Effector memory CD4-positive, alpha-beta T cell (primary cell): ENCODE data around the gene LENG9.

ENCODE experiments used
- DNase-seq, 3 donors: peaks; one replicate each; pipeline ENCODE4 v3.0.0-alpha.2; 2020
- H3K27ac ChIP-seq: 2 replicates; pipeline ENCODE4 v1.7.0; 2013; ENCODE audit warnings: mild to moderate bottlenecking, low read length, moderate library complexity; ENCODE audit not compliant: insufficient read depth, poor library complexity, severe bottlenecking
- H3K27me3 ChIP-seq: replicated peaks from 2 replicates; pipeline ENCODE4 v1.7.0; 2013; ENCODE audit warnings: mild to moderate bottlenecking, low read length; ENCODE audit not compliant: insufficient read depth, control insufficient read depth, poor library complexity, severe bottlenecking
- H3K36me3 ChIP-seq: 2 replicates; pipeline ENCODE4 v1.7.0; 2013; ENCODE audit warnings: mild to moderate bottlenecking, low read length, moderate library complexity; ENCODE audit not compliant: control insufficient read depth, insufficient read depth
- H3K4me1 ChIP-seq: 2 replicates; pipeline ENCODE4 v1.7.0; 2013; ENCODE audit warnings: low read length, mild to moderate bottlenecking; ENCODE audit not compliant: control insufficient read depth, insufficient read depth, poor library complexity, severe bottlenecking
- H3K4me3 ChIP-seq: 2 replicates; pipeline ENCODE4 v1.7.0; 2013; ENCODE audit warnings: low read length, low read depth, mild to moderate bottlenecking; ENCODE audit not compliant: insufficient read depth, poor library complexity, severe bottlenecking
- H3K9me3 ChIP-seq: 2 replicates; pipeline ENCODE4 v1.7.0; 2013; ENCODE audit warnings: mild to moderate bottlenecking, low read length, moderate library complexity; ENCODE audit not compliant: control insufficient read depth

The LENG9 gene

DNA sequence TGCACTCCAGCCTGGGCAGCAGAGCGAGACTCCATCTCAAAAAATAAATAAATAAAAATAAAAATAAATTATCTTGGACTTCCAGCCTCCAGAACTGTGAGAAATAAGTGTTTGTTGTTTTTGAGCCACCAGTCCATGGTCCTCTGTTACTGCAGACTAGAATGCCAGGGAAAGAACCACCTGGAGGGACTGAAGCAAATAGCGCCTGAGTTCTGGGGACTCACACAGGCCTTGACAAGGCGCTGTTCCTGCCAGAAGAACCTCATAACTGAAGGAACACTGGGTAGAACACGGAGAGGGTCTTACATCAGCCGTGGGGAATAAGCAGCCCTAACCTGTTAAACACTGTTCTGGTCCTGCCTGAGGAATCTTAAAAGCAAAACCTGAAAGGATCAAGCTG lies 22.9 kb downstream of the LENG9 start:
- Histone ChIP-seq H3K36me3 (peaks cover 5% of the 10 kb centered on the region), H3K9me3 (no peaks in the 10 kb centered on the region), H3K4me1 (no peaks in the 10 kb centered on the region), H3K27me3 (no peaks in the 10 kb centered on the region), H3K4me3 (no peak overlapping the region), H3K27ac (no peak overlapping the region)
- no peak for DNase-seq

DNA sequence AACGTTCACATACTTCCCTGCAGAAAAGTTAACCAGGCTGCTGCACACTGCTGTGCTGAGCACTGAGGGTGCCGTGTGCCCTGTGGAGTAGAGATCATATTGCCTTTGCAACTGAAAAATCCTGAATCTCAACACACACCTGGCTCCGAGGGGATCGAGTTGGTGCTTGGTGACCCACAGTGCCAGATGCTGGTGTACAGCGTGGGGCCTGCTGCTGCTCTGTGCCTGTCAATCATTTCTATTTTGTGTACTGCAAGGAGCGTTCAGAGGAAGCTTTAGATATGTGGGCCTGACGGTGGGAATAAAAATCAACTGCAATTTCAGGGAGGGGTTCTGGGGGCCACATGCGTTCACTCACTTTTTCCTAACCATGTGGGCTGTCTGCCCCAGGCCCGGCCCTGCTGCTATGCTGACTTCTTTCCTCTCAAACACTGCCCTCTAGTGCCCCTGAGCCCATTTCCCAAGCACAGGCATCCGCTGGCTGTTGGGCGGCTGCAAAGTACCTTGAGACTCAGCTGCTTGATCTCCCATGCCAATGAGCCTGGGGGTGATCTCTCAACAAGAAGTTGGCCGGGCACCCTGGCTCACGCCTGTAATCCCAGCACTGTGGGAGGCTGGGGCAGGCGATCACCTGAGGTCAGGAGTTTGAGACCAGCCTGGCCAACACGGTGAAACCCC lies 24.3 kb downstream of the LENG9 start:
- H3K27me3 ChIP-seq: no peaks in the 10 kb centered on the region
- peaks cover 4% of the 10 kb centered on the region for H3K4me1 ChIP-seq
- no peak overlapping the region for H3K27ac ChIP-seq
- DNase-seq: no peak
- H3K36me3 ChIP-seq: peaks cover 5% of the 10 kb centered on the region
- H3K9me3 ChIP-seq: no peaks in the 10 kb centered on the region
- H3K4me3 ChIP-seq: no peak overlapping the region

- no peaks in the 10 kb centered on the region for H3K27me3 ChIP-seq
- H3K4me1 ChIP-seq: peaks cover 4% of the 10 kb centered on the region
- H3K36me3 ChIP-seq: peaks cover 5% of the 10 kb centered on the region
- H3K9me3 ChIP-seq: no peaks in the 10 kb centered on the region
- DNase-seq: no peak
- H3K27ac ChIP-seq: no peak overlapping the region
- H3K4me3 ChIP-seq: no peak overlapping the region
Observed at GRCh38 chr19:54436628-54437252, 26.8 kb downstream of the LENG9 start.

GRCh38 chr19:54436031-54436523 lies 27.5 kb downstream of the LENG9 start:
- no peak for DNase-seq
- Histone ChIP-seq H3K27me3 (no peaks in the 10 kb centered on the region), H3K9me3 (no peaks in the 10 kb centered on the region), H3K36me3 (peaks cover 5% of the 10 kb centered on the region), H3K4me3 (no peak overlapping the region), H3K27ac (no peak overlapping the region), H3K4me1 (peaks cover 4% of the 10 kb centered on the region)

DNA sequence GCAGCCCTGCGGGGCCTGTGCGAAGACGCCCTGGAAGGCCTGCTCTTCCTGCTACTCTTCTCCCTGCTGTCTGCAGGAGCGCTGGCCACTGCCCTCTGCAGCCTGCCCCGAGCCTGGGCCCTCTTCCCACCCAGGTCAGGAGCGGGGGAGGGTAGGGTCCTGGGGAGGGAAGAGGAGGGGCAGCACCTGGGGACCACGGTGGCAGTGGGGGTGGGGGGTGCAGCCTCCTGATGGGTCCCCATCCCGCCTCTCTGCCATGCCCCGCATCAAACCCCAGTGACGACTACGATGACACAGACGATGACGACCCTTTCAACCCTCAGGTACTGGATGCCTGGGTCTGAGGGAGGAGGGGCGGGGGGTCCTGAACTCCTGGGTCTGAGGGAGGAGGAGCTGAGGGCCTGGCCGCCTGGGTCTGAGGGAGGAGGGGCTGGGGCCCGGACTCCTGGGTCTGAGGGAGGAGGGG lies 28.0 kb downstream of the LENG9 start:
- Histone ChIP-seq H3K27ac (no peak overlapping the region), H3K27me3 (no peaks in the 10 kb centered on the region), H3K4me1 (peaks cover 9% of the 10 kb centered on the region), H3K36me3 (peaks cover 5% of the 10 kb centered on the region), H3K9me3 (no peaks in the 10 kb centered on the region), H3K4me3 (no peak overlapping the region)
- DNase-seq: no peak

DNA sequence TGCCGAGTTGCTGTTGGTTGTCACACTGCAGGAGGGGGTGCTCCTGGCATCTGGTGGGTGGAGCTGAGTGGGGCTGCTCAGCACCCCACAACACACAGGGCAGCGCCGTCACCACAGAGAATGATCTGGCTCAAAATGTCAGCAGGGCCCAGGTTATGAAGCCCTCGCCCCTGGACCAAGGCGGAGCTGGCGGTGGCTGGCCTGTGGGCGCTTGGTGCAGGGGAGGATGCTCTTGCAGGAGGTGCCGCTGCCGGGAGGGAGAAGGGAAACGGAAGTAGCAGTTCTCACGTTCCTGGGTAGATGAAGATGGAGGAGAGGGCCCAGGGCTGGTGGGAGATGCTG lies 28.7 kb downstream of the LENG9 start:
- Histone ChIP-seq H3K36me3 (peaks cover 5% of the 10 kb centered on the region), H3K4me3 (no peak overlapping the region), H3K27ac (no peak overlapping the region), H3K27me3 (peaks cover 2% of the 10 kb centered on the region), H3K9me3 (no peaks in the 10 kb centered on the region), H3K4me1 (peaks cover 13% of the 10 kb centered on the region)
- no peak for DNase-seq

DNA sequence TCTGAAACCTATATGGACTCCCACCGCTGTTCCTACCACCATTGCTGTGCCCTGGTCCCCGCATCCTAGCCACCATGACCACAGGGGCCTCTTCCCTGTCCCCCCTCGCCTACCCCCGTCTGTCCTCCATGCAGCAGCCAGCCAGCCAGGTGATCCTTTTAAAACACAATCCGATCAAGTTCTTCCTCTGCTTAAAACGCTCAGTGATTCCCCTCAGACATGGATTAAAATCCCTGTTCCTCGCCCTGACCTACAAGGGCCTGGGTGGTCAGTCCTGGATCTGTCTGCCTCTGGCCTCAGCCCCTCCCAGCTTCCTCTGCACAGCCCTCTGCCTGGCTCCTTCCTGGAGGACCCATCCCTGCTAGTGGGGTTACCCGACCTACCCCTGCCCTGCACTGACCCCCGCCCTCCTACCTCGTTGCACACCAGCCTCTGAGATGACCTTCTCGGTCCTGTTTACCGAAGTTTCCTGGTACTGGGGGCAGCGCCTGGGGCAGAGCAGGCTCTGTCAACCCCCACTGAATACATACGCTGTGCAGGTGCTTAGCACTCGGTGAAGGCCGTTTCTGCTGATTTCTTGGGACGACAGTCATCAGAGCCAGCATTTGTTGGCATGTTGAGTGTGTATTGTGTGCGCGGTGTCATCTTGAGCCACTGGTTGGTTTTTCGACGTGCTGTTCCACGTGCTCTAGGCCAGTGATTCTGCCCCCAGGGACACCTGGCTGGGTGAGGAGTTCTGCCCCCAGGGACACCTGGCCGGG lies 29.3 kb downstream of the LENG9 start:
- H3K27ac ChIP-seq: no peak overlapping the region
- H3K27me3 ChIP-seq: peaks cover 7% of the 10 kb centered on the region
- DNase-seq: no peak

GRCh38 chr19:54433697-54434096 lies 29.9 kb downstream of the LENG9 start:
- Histone ChIP-seq H3K36me3 (peaks cover 5% of the 10 kb centered on the region), H3K4me1 (peaks cover 13% of the 10 kb centered on the region), H3K9me3 (no peaks in the 10 kb centered on the region), H3K4me3 (no peak overlapping the region), H3K27ac (no peak overlapping the region), H3K27me3 (peaks cover 13% of the 10 kb centered on the region)
- DNase-seq: no peak

More for the DNA sequence above, 29.3 kb downstream of the LENG9 start:
- no peak overlapping the region for H3K4me3 ChIP-seq
- H3K36me3 ChIP-seq: peaks cover 5% of the 10 kb centered on the region
- peaks cover 13% of the 10 kb centered on the region for H3K4me1 ChIP-seq
- no peaks in the 10 kb centered on the region for H3K9me3 ChIP-seq

- Histone ChIP-seq H3K27ac (no peak overlapping the region), H3K4me3 (no peak overlapping the region)
Observed at GRCh38 chr19:54432144-54432738, 31.3 kb downstream of the LENG9 start.

More at GRCh38 chr19:54432144-54432738, 31.3 kb downstream of the LENG9 start:
- H3K9me3 ChIP-seq: no peaks in the 10 kb centered on the region
- peaks cover 5% of the 10 kb centered on the region for H3K36me3 ChIP-seq
- no peak for DNase-seq
- peaks cover 18% of the 10 kb centered on the region for H3K27me3 ChIP-seq
- H3K4me1 ChIP-seq: peaks cover 13% of the 10 kb centered on the region
